GM12878 (cell line): ENCODE measurements around the gene CHST13. TPM values are rescaled to one million over a fixed set of nuclear protein-coding genes. Genes with fewer than 3 reads are reported as not detected.

Source experiments
- ATAC-seq: fragments of 200-7000 bp; cut with Tn5 transposase; 3 replicates; pipeline ENCODE4 v1.9.1; 2020; ENCODE audit warnings: mild to moderate bottlenecking, moderate library complexity
- BruUV-seq: library from RNA; stranded (reverse); fragments of 400-500 nt; replicated peaks from 2 replicates; lab custom pipeline; 2021; lab: Mats Ljungman, UMichigan
- CTCF ChIA-PET: fragments of 300-600 bp; sonication (Branson Sonifier 250); formaldehyde crosslinking; extraction: SDS; loops from one replicate; lab custom pipeline; 2021; ENCODE audit warnings: inconsistent platforms; lab: Yijun Ruan, JAX
- POLR2A ChIA-PET: fragments of 350-600 bp; formaldehyde crosslinking; extraction: SDS; loops from one replicate; lab custom pipeline; 2021; ENCODE audit warnings: inconsistent platforms; lab: Charles Lee
- RAD21 ChIA-PET: fragments of 300-600 bp; sonication (Branson Sonifier 250); formaldehyde crosslinking; loops from one replicate; lab custom pipeline; 2023; ENCODE audit warnings: antibody characterized with exemption; ENCODE audit not compliant: unreplicated experiment; lab: Charles Lee
- SMC1A ChIA-PET: fragments of 300-600 bp; sonication (Branson Sonifier 250); formaldehyde crosslinking; loops from one replicate; lab custom pipeline; 2023; ENCODE audit not compliant: unreplicated experiment, uncharacterized antibody; lab: Charles Lee
- DNase-seq: peaks from one replicate; pipeline ENCODE4 v3.0.0-alpha.2; 2011; ENCODE audit warnings: low read depth, low spot score
- FAIRE-seq: peaks from 3 replicates; lab custom pipeline; 2011; peaks lifted over from hg19 to GRCh38; lab: Jason Lieb, UNC
- H2AFZ ChIP-seq: 2 replicates; pipeline ENCODE4 v1.6.0; 2011; ENCODE audit warnings: low read depth, low read length, control low read depth; ENCODE audit not compliant: control insufficient read depth
- H3K27ac ChIP-seq: 2 replicates; pipeline ENCODE4 v1.5.1; 2011; ENCODE audit warnings: control low read depth; ENCODE audit not compliant: control insufficient read depth, insufficient read depth
- H3K27me3 ChIP-seq, 2 experiments: replicated peaks in 1 of 2; 2 replicates each; pipeline versions ENCODE4 v1.6.0 to v1.6.1; 2011; ENCODE audit warnings: low read length in 1 of 2; ENCODE audit not compliant: control insufficient read depth in 2 of 2, insufficient read depth in 2 of 2
- H3K36me3 ChIP-seq, 2 experiments: 2 replicates each; pipeline ENCODE4 v1.5.1; 2011; ENCODE audit warnings: low read length in 1 of 2; ENCODE audit not compliant: control insufficient read depth in 2 of 2, insufficient read depth in 2 of 2
- H3K4me1 ChIP-seq: 2 replicates; pipeline ENCODE4 v1.6.1; 2011; ENCODE audit warnings: mild to moderate bottlenecking, low read length, moderate library complexity, mixed read lengths; ENCODE audit not compliant: control insufficient read depth, insufficient read depth
- H3K4me2 ChIP-seq: 2 replicates; pipeline ENCODE4 v1.6.0; 2011; ENCODE audit warnings: control low read depth; ENCODE audit not compliant: control insufficient read depth, insufficient read depth
- H3K4me3 ChIP-seq: fragments of 200-600 bp; sonication (generic); 2 replicates; pipeline ENCODE4 v1.5.1; 2016
- H3K79me2 ChIP-seq: 2 replicates; pipeline ENCODE4 v1.6.0; 2011; ENCODE audit warnings: low read length; ENCODE audit not compliant: control insufficient read depth, insufficient read depth
- H3K9ac ChIP-seq: 2 replicates; pipeline ENCODE4 v1.8.0; 2011; ENCODE audit warnings: low read length, control low read depth, mixed read lengths; ENCODE audit not compliant: control insufficient read depth, insufficient read depth
- H3K9me3 ChIP-seq: replicated peaks from 3 replicates; pipeline ENCODE4 v1.5.1; 2011; ENCODE audit warnings: mild to moderate bottlenecking, low read length; ENCODE audit not compliant: control insufficient read depth, insufficient read depth
- H4K20me1 ChIP-seq: 2 replicates; pipeline ENCODE4 v1.6.0; 2011; ENCODE audit not compliant: control insufficient read depth, insufficient read depth
- BRCA1 ChIP-seq: IDR thresholded peaks from 2 replicates; pipeline ENCODE4 v1.6.1; 2011; ENCODE audit warnings: low read depth, low read length, improper control_type of control experiment
- E2F4 ChIP-seq: IDR thresholded peaks from 2 replicates; pipeline ENCODE4 v1.6.1; 2012; ENCODE audit warnings: low read depth, low read length, improper control_type of control experiment
- EZH2 ChIP-seq: IDR thresholded peaks from 2 replicates; pipeline ENCODE4 v1.6.1; 2012; ENCODE audit warnings: low read depth, mild to moderate bottlenecking, control low read depth, inconsistent platforms, low read length, borderline replicate concordance; ENCODE audit not compliant: control insufficient read depth
- FOS ChIP-seq: IDR thresholded peaks from 3 replicates; pipeline ENCODE4 v1.6.1; 2011; ENCODE audit warnings: borderline replicate concordance; ENCODE audit not compliant: insufficient read length; ENCODE audit errors: extremely low read depth
- HDGF ChIP-seq: fragments of 450-650 bp; IDR thresholded peaks from 2 replicates; pipeline ENCODE4 v1.6.1; 2016; ENCODE audit warnings: antibody characterized with exemption
- KLF5 ChIP-seq: fragments of 450-650 bp; IDR thresholded peaks from 2 replicates; pipeline ENCODE4 v1.6.1; 2014; ENCODE audit warnings: mild to moderate bottlenecking; ENCODE audit not compliant: partially characterized antibody
- MEF2B ChIP-seq: fragments of 450-650 bp; IDR thresholded peaks from 2 replicates; pipeline ENCODE4 v1.6.1; 2018; ENCODE audit warnings: mild to moderate bottlenecking, moderate library complexity; ENCODE audit not compliant: partially characterized antibody, poor library complexity, severe bottlenecking
- NFYA ChIP-seq: IDR thresholded peaks from 2 replicates; pipeline ENCODE4 v1.6.1; 2011; ENCODE audit warnings: low read depth, mild to moderate bottlenecking, low read length, improper control_type of control experiment, borderline replicate concordance
- RBBP5 ChIP-seq: fragments of 200-600 bp; sonication (generic); conservative IDR thresholded peaks from 2 replicates; pipeline ENCODE4 v1.6.1; 2016
- STAT3 ChIP-seq: IDR thresholded peaks from 2 replicates; pipeline ENCODE4 v1.6.1; 2011; ENCODE audit warnings: low read depth, low read length, improper control_type of control experiment
- SUPT20H ChIP-seq: IDR thresholded peaks from 2 replicates; pipeline ENCODE4 v1.6.1; 2011; ENCODE audit warnings: low read depth, mild to moderate bottlenecking, low read length, moderate library complexity, borderline replicate concordance; ENCODE audit not compliant: control insufficient read depth
- WRNIP1 ChIP-seq: IDR thresholded peaks from 2 replicates; pipeline ENCODE4 v1.6.1; 2011; ENCODE audit warnings: low read depth, low read length, improper control_type of control experiment, borderline replicate concordance
- ZBED1 ChIP-seq: IDR thresholded peaks from 2 replicates; pipeline ENCODE4 v1.6.1; 2016; ENCODE audit warnings: borderline replicate concordance
- ZNF217 ChIP-seq: fragments of 450-650 bp; IDR thresholded peaks from 2 replicates; pipeline ENCODE4 v1.6.1; 2017; ENCODE audit warnings: antibody characterized with exemption, mild to moderate bottlenecking
- ZZZ3 ChIP-seq: IDR thresholded peaks from 2 replicates; pipeline ENCODE4 v1.6.1; 2011; ENCODE audit warnings: low read depth; ENCODE audit not compliant: control insufficient read depth, insufficient read length
- WGBS: methylation state at CpG from one replicate; pipeline ENCODE4 v1.1.6; 2016; ENCODE audit warnings: low lambda C conversion rate; ENCODE audit not compliant: insufficient replicate concordance, insufficient coverage; ENCODE audit errors: missing lambda C conversion rate; 5-methylcytosine and 5-hydroxymethylcytosine counted together
- in situ Hi-C: fragments of 300-500 bp; cut with MboI; formaldehyde crosslinking; loops from 9 replicates; pipeline ENCODE4 v1.14.3; 2018; ENCODE audit warnings: mixed read lengths
- intact Hi-C: fragments of 100-400 bp; cut with micrococcal nuclease; formaldehyde crosslinking; loops from one replicate; pipeline ENCODE4 v1.14.2; 2022; ENCODE audit not compliant: unreplicated experiment
- polyA plus RNA-seq, 11 experiments: library from polyadenylated mRNA; depleted of rRNA in 4 of 11; unstranded in 6 of 11; stranded (reverse) in 5 of 11; fragments of >200 nt; fragmentation: Nextera tagmentation in 4 of 11; fragmentation: Illumina TruSeq in 1 of 11; extraction: Ambion mirVana in 4 of 11; extraction: Trizol in 1 of 11; gene quantifications; 1 replicate in 1 of 11; 2 replicates in 10 of 11; pipeline versions ENCODE4 v1.2.1 to v1.2.3, GENCODE V29; 2011 to 2016; ENCODE audit warnings: inconsistent platforms in 2 of 11, missing spikeins in 2 of 11, low read depth in 1 of 11
- total RNA-seq, 4 experiments: library from RNA; depleted of rRNA in 3 of 4; stranded (reverse); fragments of >200 nt in 3 of 4; fragmentation: Illumina TruSeq in 1 of 4; extraction: Trizol in 1 of 4; gene quantifications; 2 replicates each; pipeline versions ENCODE4 v1.2.1 to v1.2.3, GENCODE V29; 2013 to 2021
- TF ChIP-seq, protein P1 (sequence below): fragments of 450-650 bp; IDR thresholded peaks from 2 replicates; pipeline ENCODE4 v1.6.1; 2017; ENCODE audit warnings: mild to moderate bottlenecking, low read depth, inconsistent platforms; ENCODE audit not compliant: poor library complexity, severe bottlenecking
- TF ChIP-seq, protein P2 (sequence below): fragments of 450-650 bp; IDR thresholded peaks from 2 replicates; pipeline ENCODE4 v1.6.1; 2014; ENCODE audit warnings: mild to moderate bottlenecking
- TF ChIP-seq, protein P3 (sequence below): IDR thresholded peaks from 2 replicates; pipeline ENCODE4 v1.6.1; 2012; ENCODE audit warnings: low read length, inconsistent platforms

CHST13 gene
- total and polyA plus RNA-seq, 10 of the 15 experiments (the other 5 are each of a cell fraction or from before 2014, with no cell fraction given), result not detected

DNA sequence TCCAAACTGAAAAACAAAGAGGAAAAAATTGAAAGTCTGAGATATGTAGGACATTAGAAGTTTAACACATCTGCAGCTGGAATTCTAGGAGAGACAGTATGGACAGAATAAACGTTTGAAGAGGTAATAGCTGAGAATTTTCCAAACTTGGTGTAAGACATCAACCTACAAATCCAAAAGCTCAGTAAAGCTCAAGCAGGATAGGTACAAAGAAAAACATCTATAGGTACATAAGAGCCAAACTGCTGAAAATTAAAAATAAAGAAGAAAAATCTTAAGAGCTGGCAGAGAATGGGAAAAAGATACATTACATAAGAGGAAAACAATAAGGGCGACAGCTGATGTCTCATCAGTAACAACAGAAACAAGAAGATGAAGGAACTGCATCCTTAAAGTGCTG lies 57.6 kb downstream of the CHST13 start:
- TF ChIP-seq NFYA (no peak), FOS (no peak), ZBED1 (no peak), E2F4 (no peak), WRNIP1 (no peak), EZH2 (no peak), ZNF217 (no peak), MEF2B (no peak), HDGF (no peak), ZZZ3 (no peak), STAT3 (no peak), BRCA1 (no peak), SUPT20H (no peak), KLF5 (no peak), RBBP5 (no peak)
- TF ChIP-seq, protein P1, sequence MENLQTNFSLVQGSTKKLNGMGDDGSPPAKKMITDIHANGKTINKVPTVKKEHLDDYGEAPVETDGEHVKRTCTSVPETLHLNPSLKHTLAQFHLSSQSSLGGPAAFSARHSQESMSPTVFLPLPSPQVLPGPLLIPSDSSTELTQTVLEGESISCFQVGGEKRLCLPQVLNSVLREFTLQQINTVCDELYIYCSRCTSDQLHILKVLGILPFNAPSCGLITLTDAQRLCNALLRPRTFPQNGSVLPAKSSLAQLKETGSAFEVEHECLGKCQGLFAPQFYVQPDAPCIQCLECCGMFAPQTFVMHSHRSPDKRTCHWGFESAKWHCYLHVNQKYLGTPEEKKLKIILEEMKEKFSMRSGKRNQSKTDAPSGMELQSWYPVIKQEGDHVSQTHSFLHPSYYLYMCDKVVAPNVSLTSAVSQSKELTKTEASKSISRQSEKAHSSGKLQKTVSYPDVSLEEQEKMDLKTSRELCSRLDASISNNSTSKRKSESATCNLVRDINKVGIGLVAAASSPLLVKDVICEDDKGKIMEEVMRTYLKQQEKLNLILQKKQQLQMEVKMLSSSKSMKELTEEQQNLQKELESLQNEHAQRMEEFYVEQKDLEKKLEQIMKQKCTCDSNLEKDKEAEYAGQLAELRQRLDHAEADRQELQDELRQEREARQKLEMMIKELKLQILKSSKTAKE, result no peak
- TF ChIP-seq, protein P2, sequence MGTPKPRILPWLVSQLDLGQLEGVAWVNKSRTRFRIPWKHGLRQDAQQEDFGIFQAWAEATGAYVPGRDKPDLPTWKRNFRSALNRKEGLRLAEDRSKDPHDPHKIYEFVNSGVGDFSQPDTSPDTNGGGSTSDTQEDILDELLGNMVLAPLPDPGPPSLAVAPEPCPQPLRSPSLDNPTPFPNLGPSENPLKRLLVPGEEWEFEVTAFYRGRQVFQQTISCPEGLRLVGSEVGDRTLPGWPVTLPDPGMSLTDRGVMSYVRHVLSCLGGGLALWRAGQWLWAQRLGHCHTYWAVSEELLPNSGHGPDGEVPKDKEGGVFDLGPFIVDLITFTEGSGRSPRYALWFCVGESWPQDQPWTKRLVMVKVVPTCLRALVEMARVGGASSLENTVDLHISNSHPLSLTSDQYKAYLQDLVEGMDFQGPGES, result no peak
- TF ChIP-seq, protein P3, sequence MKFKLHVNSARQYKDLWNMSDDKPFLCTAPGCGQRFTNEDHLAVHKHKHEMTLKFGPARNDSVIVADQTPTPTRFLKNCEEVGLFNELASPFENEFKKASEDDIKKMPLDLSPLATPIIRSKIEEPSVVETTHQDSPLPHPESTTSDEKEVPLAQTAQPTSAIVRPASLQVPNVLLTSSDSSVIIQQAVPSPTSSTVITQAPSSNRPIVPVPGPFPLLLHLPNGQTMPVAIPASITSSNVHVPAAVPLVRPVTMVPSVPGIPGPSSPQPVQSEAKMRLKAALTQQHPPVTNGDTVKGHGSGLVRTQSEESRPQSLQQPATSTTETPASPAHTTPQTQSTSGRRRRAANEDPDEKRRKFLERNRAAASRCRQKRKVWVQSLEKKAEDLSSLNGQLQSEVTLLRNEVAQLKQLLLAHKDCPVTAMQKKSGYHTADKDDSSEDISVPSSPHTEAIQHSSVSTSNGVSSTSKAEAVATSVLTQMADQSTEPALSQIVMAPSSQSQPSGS, result no peak
- POLR2A ChIA-PET, result no interaction called here
- SMC1A ChIA-PET, result no interaction called here
- H3K4me2 ChIP-seq, result no peak overlapping the region
- intact Hi-C loops, result no loop called here
- no TSS peak for BruUV-seq
- H3K79me2 ChIP-seq, result no peaks in the 10 kb centered on the region
- no peaks in the 10 kb centered on the region for H3K36me3 ChIP-seq
- no peak for FAIRE-seq
- no peaks in the 10 kb centered on the region for H4K20me1 ChIP-seq
- no peak overlapping the region for H3K27ac ChIP-seq
- 0% methylated on average over 2 of the region's 2 CpGs for WGBS
- H3K27me3 ChIP-seq, result peaks cover 2 to 3% of the 10 kb centered on the region in 2 experiments; a peak in 2 of 4 replicates
- DNase-seq, result no peak
- in situ Hi-C loops, result no loop called here
- no peak overlapping the region for H3K4me3 ChIP-seq
- no peak for ATAC-seq
- RAD21 ChIA-PET, result no interaction called here
- no peak overlapping the region for H3K9ac ChIP-seq
- H3K4me1 ChIP-seq, result no peaks in the 10 kb centered on the region
- no peak overlapping the region for H2AFZ ChIP-seq
- H3K9me3 ChIP-seq, result no peaks in the 10 kb centered on the region
- CTCF ChIA-PET, result no interaction called here
